ENCODE data around the gene GPR89B.
"Not testable (repeated sequence)": the region's sequence is repeated elsewhere in the genome, so short reads cannot be mapped to it uniquely, and the experiment has no call there.

Gene GPR89B

DNA sequence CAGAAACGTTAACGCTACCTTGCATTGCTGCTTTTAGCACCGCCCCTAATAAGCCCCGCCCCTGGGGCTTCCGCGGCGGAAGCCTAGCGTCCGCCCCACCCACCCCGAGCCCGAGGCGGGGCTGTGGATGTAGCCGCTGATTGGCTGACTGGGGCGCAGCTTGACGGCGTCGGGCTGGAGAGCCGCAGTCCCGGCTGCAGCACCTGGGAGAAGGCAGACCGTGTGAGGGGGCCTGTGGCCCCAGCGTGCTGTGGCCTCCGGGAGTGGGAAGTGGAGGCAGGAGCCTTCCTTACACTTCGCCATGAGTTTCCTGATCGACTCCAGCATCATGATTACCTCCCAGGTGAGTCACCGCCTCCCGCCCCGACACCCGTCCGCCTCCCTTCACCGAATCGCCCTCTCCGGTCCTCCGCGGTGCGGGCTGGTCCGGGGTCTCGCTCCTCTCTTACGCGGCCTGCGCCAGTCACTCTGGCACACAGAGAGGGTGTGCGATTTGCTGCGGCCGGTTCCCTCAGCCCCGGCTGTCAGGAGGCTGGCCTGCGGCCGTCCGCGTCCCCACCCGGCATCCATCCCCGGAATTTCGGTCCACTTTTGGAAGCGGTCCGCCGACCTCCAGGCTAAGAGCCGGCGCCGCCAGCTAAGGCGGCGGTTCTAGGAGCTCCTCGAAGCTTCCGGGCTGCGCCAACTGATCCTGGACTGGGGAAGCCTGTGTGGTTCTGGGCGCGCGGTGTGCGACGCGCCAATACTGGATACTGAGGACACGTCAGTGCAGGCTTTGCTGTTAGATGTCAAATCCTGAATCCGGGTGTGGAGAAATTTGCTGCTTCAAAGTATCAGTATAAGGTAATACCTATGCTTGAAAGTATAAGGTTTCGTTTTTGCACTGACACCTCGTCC is at the start of gene GPR89B:
GPR89B (plus strand) TSS at position 185 of the 897 bp plus-strand sequence; CDS start at position 302, 117 bp downstream.
- peak; percentile 52 for DNase-seq (ENCODE audit: low spot score)

DNA sequence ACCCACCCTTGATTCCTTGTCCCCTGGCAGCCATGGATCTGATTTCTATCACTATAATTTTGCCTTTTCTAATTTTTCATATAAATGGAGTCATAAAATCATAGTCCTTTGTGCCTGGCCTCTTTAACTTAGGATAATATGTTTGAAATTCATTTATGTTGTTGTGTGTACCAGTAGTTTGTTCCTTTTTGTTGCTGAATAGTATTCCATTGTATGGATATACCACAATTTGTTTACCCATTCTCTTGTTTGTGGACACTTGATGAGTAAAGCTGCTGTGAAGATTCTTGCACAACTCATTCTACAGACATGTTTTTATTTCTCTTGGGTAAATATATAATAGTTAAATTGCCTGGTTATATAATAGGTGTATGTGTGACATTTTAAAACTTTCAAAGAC is 48.3 kb upstream of the GPR89B start:
- DNase-seq (ENCODE audit: low spot score): no peak

DNA sequence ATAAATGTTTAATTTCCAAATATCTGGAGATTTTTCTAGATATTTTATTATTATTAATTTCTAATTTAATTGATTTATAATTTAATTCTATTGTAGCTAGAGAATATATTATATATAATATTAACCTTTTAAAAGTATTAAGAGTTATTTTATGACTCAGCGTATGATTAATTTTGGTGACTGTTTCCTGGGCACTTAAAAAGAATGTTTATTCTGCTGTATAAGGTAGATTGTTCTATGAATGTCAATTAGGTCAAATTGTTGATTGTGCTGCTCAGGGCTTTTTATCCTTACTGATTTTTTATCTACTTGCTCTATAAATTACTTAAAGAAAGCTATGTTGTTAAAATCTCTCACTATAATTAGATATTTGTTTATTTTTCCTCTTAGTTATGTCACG is 45.7 kb upstream of the GPR89B start:
- DNase-seq (ENCODE audit: low spot score): no peak

DNA sequence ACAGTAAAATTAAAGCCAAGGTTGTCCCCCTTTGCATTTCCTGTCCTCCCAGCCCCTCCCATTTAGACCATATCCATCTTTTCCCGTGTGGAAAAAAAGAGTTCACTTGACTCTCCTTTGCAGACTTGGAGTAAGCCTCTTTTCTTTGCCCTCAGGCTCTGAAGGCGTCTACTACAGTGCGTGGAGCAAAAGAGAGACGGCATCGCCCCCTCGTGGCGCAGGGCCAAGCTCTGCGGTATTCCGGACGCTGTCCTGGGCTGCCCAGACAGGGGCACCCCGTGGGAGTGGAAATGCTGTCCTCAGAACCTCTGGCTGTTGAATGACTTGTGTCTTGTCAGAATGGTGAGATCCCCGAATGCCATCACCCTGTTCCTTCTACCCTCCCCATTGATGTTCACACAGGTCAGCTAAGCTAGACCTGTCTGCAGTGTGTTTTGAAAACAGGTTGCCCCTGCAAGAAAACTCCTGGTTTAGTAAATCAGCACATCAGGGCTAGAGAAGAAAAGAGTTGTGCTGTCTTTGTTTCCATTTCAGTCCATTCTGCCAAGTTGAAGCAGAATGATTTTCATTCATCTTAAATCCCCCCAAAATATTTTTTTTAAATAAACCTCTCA is 37.9 kb upstream of the GPR89B start:
- DNase-seq (ENCODE audit: low spot score): peak; percentile 57

DNA sequence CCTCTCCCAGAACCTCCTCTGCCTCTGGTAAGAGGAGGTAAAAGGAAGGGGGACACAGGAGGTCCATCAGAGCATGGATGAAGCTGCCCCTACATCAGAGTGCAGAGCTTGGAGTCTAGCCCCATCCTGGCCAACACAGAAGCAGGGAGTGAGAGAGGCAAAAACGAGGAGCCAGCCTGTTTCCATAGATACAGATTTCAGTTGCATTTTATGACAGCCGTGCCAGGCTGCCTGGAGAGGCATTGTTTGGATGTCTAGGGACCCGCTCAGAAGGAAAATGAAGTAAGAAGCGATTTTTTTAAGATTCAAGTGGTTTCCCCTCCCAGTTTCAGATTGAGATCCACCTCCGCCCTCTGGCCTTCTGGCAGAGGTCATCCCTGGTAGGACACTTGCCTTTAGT is 37.1 kb upstream of the GPR89B start:
- no peak for DNase-seq (ENCODE audit: low spot score)

DNA sequence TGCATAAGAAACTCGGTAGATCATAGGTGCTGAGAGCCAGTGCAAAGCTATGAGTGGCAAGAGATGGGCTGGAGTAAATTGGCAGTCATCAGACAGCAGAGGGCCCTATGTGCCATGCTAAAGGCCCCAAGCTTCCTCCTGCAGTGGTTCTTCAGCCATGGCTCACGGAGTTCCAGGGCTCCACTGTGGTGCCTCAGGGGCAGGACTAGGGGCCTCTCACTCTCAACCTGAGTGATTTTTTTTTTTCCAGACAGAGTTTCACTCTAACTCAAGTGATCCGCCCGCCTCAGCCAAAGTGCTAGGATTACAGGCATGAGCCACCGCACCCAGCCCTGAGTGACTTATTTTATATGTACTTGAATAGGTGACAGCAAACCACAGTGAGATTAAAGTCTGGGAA is 36.0 kb upstream of the GPR89B start:
- DNase-seq (ENCODE audit: low spot score): peak; percentile 17

DNA sequence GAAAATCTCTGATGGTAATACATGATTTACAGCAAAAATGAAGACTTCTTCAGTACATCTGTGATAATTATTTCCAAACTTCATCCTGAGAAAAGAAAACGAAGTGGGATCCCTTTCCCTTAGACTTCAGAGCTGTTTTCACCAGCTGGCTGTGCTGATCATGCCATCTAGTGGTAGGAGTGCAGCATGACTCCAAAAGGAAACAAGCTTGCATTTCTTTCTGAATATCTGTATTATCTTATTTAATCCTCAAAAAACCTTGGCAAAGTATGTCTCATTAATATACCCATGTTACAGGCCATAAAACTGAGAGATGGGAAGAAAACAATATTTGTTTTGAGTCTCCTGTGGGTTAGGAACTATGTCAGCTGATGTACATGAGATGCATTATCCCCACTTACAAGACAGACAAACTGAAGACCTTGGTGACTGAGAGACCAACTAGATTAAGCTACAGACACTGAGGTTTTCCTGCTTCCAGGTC is 35.4 kb upstream of the GPR89B start:
- DNase-seq (ENCODE audit: low spot score): peak; percentile 40

DNA sequence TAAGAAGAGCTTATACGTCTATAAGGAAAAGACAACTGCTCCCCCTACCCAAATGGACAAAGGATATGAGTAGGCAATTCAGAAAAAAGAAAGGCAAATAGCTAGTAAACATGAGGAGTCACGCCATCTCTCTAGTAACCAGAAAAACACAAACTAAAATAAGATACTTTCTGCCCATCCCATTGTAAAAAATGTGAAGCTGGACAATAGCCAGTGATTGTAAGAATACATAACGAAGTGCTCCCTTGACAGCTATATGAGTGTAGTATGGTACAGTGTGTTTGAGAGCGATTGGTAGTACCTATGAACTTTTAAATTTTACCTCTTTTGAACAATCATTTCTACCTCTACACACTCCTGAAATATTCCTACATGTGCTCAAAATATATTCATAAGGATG is 33.1 kb upstream of the GPR89B start:
- DNase-seq (ENCODE audit: low spot score): no peak

DNA sequence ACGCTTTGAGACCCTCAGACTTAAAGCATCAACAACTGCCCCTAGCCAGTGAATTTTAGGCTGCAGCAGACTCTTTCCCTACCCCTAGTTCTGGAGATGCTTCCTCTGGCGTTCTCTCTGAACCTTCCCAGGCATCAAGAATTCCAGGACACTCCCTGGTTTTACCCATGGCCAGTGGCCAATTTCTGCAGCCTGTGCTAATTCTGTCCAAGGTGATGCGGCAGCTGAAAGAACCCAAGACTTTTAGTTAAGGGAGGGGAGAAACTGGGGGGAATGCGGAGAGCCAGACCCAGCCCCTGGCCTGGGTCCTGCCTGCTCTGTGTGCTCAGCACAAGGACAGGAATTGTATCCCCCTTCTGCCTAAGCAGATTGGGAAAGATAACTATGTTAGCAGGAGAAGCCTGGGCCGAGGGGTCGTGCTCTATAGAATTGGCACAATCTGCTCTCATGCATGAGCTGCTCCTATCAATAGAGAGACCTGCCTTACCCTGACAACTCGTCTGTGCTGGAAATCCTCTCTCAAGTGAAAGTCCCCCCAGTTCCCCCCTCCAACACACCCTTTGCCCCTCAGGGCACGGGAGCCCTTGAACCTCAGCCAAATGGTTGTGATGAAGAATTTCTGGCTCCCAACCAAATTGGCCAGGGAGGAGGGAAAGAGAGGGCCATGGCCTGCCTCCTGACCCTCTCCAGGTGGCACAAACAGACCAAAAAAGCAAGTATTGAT is 31.0 kb upstream of the GPR89B start:
- no peak for DNase-seq (ENCODE audit: low spot score)

DNA sequence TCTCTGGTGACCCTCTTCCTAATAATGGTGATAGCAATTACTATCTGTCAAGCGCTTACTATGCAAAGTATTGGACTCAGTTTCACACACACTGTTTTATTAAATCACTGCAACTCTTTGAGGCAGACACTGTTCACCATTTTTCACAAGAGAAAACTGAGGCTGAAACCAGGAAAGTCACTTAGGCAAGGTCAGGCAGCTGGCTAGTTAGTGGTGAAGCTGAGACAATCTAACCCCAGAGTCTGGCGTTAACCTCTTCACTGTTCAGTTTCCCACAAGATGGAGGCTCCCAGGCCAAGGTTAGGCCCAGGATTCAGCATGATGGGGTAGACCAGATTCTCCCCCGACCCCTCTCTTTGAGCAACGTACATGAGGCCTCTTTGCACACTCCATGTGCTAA is 30.4 kb upstream of the GPR89B start:
- DNase-seq (ENCODE audit: low spot score): no peak

DNA sequence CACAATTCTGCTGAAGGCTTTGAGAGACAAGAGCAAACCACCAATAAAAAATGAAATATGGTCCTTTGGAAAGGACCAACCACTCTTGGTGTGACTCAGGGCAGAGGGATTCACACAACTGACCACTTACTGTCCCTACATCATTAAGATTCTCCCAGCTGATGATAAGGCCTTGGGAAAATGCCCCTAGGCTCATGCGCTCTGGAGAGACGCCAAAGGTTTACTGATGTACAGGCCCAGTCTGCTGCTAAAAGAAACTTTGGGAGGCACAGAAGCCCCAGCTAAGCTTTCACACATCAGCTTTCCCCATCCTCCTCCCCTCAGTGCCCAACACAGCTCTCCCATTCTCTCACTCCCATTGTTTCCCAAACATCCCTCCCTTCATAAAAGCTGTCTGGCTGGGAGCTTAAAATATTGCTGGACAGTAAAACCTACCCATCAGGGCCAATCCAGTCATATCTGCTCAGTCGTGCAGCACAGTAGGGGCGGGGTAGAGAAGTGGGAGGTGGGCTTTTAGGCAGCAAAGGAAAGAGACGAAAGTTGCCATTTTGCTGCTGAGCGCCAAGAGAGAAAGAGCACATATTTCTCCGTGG is 25.9 kb upstream of the GPR89B start, which contains the start of gene GJA8:
GJA8 (plus strand) TSS at position 543 of the 593 bp plus-strand sequence. CDS start 5,161 bp downstream, outside the sequence.
- DNase-seq (ENCODE audit: low spot score): no peak

DNA sequence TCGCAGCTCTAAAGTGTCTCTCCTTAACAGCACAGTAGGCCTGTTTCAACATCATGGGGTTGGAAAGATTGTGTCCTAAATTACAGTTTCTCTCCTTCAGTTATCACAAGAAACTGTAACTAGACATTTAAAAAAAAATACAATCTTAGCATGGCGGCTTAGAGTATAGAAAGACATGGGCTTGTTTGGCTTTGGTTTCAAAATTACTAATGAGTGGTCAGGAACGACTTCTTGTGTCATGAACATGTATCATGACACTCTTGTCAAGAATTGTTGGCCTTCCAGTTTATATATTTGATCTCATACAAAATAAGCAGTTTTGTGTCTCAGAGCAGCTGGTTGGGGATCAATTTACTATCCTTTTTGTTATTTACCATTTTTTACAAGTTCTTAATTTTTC is 23.5 kb upstream of the GPR89B start:
- no peak for DNase-seq (ENCODE audit: low spot score)

DNA sequence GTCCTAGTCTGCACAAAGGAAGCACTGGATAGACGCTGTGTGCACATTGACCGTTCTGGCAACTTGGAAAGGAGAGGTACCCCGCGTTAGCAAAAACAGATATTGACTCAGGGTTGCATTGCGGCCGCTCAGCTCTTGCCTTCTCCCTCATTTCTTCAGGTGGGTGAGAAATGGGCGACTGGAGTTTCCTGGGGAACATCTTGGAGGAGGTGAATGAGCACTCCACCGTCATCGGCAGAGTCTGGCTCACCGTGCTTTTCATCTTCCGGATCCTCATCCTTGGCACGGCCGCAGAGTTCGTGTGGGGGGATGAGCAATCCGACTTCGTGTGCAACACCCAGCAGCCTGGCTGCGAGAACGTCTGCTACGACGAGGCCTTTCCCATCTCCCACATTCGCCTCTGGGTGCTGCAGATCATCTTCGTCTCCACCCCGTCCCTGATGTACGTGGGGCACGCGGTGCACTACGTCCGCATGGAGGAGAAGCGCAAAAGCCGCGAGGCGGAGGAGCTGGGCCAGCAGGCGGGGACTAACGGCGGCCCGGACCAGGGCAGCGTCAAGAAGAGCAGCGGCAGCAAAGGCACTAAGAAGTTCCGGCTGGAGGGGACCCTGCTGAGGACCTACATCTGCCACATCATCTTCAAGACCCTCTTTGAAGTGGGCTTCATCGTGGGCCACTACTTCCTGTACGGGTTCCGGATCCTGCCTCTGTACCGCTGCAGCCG is 20.3 kb upstream of the GPR89B start:
- no peak for DNase-seq (ENCODE audit: low spot score)

DNA sequence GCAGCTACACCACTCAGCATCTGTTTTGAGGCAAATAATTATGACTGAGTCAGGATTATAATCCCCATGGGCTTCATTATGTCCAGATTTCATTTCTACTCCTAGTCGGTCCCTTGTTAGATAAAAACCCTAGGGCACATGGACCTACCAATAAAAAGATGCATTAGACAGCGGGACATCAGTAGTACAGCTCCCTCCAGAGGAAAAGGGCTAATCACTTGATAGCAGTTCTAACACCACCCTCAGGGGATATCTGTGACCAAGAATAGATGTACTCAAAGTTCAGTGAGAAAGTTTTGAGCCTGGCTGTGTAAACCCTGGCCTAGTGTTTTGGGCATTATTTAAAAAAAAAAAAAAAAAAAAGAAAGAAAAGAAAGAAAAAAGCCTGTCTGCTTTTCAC is 15.7 kb upstream of the GPR89B start:
- DNase-seq (ENCODE audit: low spot score): no peak

DNA sequence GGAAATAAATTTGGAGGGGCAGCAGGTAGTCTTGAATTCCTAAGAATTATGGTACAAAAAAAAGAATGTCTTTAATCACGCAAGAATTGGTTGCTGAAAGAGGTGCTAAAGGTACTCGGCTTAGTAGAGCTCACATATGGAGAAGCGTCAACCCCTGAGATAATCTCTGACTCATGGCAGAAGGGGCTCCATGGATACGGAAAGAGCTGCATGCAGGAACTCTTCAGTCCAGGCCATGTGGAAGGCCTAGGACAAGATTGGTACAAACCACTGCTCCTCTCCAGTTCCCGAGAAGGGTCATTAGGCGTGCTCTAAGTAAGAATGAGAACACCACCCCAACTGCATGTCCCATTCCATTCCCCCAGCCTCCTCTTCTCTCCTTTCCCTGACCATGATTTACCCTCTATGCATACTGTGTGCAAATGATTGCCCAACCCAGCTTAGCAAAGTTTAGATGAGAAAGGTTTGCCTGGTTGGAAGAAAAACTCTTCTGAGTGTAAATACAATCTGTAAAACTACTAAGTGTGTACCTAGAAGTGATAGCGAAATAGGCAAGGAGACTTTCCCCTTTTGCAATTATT is 14.8 kb upstream of the GPR89B start:
- DNase-seq (ENCODE audit: low spot score): no peak

DNA sequence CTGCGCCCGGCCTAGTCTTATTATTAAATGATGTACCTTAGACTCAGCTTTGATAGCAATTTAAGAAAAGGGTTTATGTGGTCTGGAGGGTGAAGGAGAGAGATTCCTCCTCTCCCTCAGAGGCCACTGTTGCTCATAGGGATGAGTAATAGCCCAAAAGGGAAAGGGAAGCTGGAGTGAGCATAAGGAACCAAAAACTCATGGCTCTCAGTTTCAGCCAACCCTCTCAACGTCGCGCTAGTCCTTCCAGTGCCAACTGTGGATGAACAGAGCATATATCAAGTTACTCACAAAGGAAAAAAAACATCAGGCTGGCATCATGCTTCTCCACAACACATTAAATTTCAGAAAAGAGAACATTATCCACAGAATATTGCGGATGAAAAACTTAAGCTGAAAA is 8.3 kb upstream of the GPR89B start:
- no peak for DNase-seq (ENCODE audit: low spot score)

DNA sequence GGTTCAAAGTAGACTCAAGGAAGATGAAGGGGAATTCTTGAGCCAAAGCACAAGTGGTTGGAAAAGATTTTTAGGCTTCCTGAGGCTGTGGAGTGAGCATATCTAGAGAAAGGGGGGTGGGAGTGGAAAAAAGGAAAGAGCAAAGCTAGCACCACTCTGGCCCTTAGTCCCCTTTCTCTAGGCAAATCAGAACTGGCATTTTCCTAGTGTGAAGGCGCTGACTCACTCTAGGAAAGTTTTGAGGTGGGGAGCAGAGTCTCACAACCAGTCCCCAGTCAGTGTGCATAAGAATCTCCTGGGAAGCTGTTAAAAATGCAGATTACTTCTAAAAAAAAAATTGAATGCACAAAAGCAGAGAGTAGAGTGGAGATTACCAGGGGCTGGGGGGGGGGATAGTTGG is 3.4 kb upstream of the GPR89B start:
- DNase-seq (ENCODE audit: low spot score): no peak

DNA sequence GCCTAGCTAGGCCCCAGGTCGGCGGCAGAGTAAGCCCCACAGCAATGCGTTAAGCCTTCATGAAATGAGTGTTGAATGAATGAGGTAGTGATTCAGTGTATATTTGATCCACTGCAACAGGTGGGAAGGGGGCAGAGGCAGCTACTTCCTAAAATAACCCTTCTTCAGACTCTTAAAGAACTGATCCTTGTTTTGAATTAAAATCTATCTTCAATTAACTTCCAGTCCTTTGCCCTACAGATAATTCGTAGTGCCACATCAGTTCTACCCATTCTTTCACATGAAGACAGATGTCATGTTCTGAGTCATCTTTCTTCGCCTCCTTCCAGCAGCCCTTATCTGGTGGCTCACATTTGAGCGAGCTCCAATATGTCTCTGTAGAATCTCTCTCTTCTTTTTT is 1.0 kb upstream of the GPR89B start:
- DNase-seq (ENCODE audit: low spot score): not testable (repeated sequence)

DNA sequence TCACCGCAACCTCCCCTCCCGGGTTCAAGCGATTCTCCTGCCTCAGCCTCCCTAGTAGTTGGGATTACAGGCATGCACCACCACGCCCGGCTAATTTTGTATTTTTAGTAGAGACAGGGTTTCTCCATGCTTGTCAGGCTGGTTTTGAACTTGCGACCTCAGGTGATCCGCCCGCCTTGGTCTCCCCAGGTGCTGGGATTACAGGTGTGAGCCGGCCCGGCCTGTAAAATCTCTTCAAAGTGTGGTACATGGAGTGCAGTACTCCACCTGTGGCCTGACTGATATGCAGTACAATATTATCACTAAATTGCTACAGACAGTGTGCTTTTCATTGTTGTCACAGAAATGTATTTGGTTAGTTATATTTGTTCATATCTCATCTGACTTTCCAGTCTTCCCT is 531 bp upstream of the GPR89B start:
- DNase-seq (ENCODE audit: low spot score): not testable (repeated sequence)

DNA sequence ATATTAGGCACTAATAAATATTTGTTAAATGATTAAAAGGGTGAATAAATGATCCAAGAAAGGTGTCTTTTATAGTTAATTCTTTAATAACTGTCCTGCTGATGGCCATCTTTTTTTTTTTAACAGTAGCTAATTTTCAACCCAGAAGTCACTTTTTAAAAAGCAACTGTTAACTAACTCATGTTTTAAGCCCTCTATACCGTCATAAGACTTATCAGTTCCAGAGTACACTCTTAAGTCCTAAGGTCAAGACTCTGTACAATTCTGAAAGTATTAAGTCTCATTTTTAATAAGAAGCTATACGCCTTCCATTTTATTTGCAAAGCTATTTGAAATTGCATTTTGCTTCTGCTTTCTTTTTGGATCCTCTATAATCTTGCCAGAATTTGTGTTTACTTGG is 2.9 kb downstream of the GPR89B start:
- DNase-seq (ENCODE audit: low spot score): not testable (repeated sequence)

DNA sequence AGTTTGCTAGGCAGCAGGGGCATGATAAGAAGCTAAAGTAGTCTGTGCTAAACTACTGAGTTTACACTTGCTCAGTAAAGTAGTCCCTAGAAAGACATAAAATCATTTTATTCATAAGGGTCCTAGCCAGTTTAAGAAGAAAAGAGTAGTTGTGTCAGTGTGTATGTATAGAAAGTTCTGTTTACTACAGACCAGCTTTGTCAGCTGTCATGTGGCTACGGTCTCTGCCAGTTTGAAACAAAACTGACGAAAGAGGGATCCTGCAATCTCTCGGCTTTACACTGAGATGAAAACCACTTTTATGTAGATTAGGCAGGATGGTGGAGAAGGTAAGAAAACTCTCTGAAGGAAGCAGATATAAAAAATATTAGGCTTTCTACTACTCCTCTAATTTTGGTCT is 7.1 kb downstream of the GPR89B start:
- not testable (repeated sequence) for DNase-seq (ENCODE audit: low spot score)
